ENCODE results near the gene IQCH.
"Not testable (repeated sequence)": the region's sequence is repeated elsewhere in the genome, so short reads cannot be mapped to it uniquely, and the experiment has no call there.

IQCH gene

GRCh38 chr15:67267440-67267839 is 12.9 kb downstream of the IQCH start:
- H3K79me2 ChIP-seq (ENCODE audit: control insufficient read depth, insufficient read depth, low read length, unreplicated experiment): no peaks in the 10 kb centered on the region
- no peak overlapping the region for H3K4me3 ChIP-seq (ENCODE audit: low read depth, low read length)
- H3K27me3 ChIP-seq (ENCODE audit: insufficient read depth, low read length): no peaks in the 10 kb centered on the region
- H3K36me3 ChIP-seq (ENCODE audit: insufficient read depth, low read length): no peaks in the 10 kb centered on the region
- no peak overlapping the region for H3K27ac ChIP-seq (ENCODE audit: low read depth, low read length)
- H2AFZ ChIP-seq (ENCODE audit: low read length, unreplicated experiment): no peak overlapping the region
- no peaks in the 10 kb centered on the region for H3K4me1 ChIP-seq (ENCODE audit: control insufficient read depth, insufficient read depth, low read length, unreplicated experiment)

DNA sequence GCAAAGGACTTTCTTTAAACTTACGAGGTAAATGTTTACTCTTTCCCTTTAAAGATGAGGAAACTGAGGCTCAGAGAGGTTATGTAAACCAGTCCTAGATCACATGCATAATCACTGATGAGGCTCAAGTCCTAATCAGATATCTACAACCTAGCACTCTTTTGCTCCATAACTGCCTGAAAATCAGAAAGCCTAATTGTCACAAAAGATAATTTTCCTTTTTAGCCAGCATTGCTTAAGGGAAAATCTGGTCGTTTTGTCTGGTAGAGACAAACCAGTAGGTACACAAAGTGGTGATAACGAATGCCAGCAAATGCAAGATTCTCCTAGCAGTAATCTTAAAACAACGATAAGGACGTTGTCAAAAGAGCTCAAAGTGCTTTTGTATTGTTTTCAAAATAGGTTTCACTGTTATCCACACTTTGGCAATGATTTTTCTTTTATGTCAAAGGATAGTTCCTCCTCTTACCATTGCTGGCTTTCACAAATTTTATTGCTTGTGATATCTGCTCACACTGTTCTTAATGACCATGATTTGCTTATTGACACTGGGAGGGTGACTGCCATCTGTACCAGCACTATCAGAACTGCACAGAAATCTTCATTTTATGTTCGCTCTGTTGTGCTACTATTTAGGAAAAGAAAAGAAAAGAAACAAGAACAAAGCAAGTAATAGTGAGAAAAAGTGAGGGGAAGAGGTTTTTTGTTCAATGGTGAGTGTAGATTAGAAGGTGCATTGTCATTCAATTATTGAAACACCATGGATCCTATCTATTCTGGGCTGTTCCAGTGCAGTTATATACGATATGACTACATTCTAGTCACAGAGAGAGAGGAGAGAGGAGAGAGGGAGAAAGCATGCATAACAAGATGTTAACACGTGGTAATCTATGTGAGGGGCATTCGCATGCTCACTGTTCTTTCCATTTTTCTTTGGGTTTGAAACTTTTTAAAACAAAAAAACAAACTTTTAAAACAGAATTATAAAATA is 13.7 kb downstream of the IQCH start:
- Histone ChIP-seq H3K36me3 (ENCODE audit: insufficient read depth, low read length) (no peaks in the 10 kb centered on the region), H3K27ac (ENCODE audit: low read depth, low read length) (no peak overlapping the region), H3K4me3 (ENCODE audit: low read depth, low read length) (no peak overlapping the region), H3K79me2 (ENCODE audit: control insufficient read depth, insufficient read depth, low read length, unreplicated experiment) (no peaks in the 10 kb centered on the region), H3K4me1 (ENCODE audit: control insufficient read depth, insufficient read depth, low read length, unreplicated experiment) (no peaks in the 10 kb centered on the region), H3K27me3 (ENCODE audit: insufficient read depth, low read length) (no peaks in the 10 kb centered on the region), H2AFZ (ENCODE audit: low read length, unreplicated experiment) (no peak overlapping the region)

- no peak overlapping the region for H3K27ac ChIP-seq (ENCODE audit: low read depth, low read length)
- no peak overlapping the region for H2AFZ ChIP-seq (ENCODE audit: low read length, unreplicated experiment)
- H3K27me3 ChIP-seq (ENCODE audit: insufficient read depth, low read length): no peaks in the 10 kb centered on the region
- H3K79me2 ChIP-seq (ENCODE audit: control insufficient read depth, insufficient read depth, low read length, unreplicated experiment): no peaks in the 10 kb centered on the region
- no peak overlapping the region for H3K4me3 ChIP-seq (ENCODE audit: low read depth, low read length)
- 0 out of 2 replicates have a peak, but pooled peaks cover 4% of the 10 kb centered on the region for H3K36me3 ChIP-seq (ENCODE audit: insufficient read depth, low read length)
- no peaks in the 10 kb centered on the region for H3K4me1 ChIP-seq (ENCODE audit: control insufficient read depth, insufficient read depth, low read length, unreplicated experiment)
These were observed 19.6 kb downstream of the IQCH start for GRCh38 chr15:67274236-67274635.

DNA sequence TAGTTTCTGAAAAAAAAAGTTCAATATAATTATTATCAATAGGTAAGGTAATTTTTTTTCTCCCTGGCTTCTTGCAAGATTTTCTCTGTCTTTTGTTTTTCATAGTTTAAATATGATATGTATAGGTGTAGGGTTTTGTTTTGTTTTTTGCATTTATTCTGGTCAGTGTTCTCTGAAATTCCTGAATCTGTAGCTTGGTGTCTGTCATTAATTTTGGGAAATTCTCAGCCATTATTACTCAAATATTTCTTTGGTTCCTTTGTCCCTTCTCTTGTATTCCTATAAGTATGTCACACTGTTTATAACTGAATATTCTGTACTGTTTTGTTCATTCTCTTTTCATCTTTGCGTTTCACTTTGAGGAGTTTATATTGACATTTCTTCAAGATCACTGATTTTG is 22.1 kb downstream of the IQCH start:
- Histone ChIP-seq H3K36me3 (ENCODE audit: insufficient read depth, low read length) (0 out of 2 replicates have a peak, but pooled peaks cover 4% of the 10 kb centered on the region), H3K4me1 (ENCODE audit: control insufficient read depth, insufficient read depth, low read length, unreplicated experiment) (no peaks in the 10 kb centered on the region), H3K4me3 (ENCODE audit: low read depth, low read length) (no peak overlapping the region), H3K79me2 (ENCODE audit: control insufficient read depth, insufficient read depth, low read length, unreplicated experiment) (no peaks in the 10 kb centered on the region), H2AFZ (ENCODE audit: low read length, unreplicated experiment) (no peak overlapping the region), H3K27me3 (ENCODE audit: insufficient read depth, low read length) (no peaks in the 10 kb centered on the region), H3K27ac (ENCODE audit: low read depth, low read length) (no peak overlapping the region)

DNA sequence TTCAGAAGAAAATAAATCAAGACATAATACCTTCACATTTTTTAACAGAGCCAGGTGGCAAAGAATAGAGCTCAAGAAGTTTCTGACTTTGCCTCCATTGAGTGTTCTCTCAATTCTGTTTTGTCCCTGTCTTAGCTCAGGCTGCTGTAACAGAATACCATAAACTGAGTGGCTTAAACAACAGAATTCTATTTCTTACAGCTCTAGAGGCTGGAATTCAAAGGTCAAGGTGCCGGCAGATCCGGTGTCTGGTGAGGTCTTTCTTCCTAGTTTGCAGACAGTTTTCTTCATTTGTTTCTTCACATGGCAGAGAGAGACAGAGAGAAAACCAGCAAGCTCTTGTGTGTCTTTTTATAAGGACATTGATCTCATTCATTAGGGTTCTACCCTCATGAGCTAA is 25.6 kb downstream of the IQCH start:
- no peaks in the 10 kb centered on the region for H3K36me3 ChIP-seq (ENCODE audit: insufficient read depth, low read length)
- no peak overlapping the region for H3K27ac ChIP-seq (ENCODE audit: low read depth, low read length)
- H3K4me1 ChIP-seq (ENCODE audit: control insufficient read depth, insufficient read depth, low read length, unreplicated experiment): no peaks in the 10 kb centered on the region
- H3K4me3 ChIP-seq (ENCODE audit: low read depth, low read length): no peak overlapping the region
- H2AFZ ChIP-seq (ENCODE audit: low read length, unreplicated experiment): no peak overlapping the region
- H3K79me2 ChIP-seq (ENCODE audit: control insufficient read depth, insufficient read depth, low read length, unreplicated experiment): no peaks in the 10 kb centered on the region
- H3K27me3 ChIP-seq (ENCODE audit: insufficient read depth, low read length): no peaks in the 10 kb centered on the region

- Histone ChIP-seq H3K27ac (ENCODE audit: low read depth, low read length) (no peak overlapping the region), H3K4me3 (ENCODE audit: low read depth, low read length) (no peak overlapping the region), H3K36me3 (ENCODE audit: insufficient read depth, low read length) (no peaks in the 10 kb centered on the region), H2AFZ (ENCODE audit: low read length, unreplicated experiment) (no peak overlapping the region), H3K27me3 (ENCODE audit: insufficient read depth, low read length) (no peaks in the 10 kb centered on the region), H3K4me1 (ENCODE audit: control insufficient read depth, insufficient read depth, low read length, unreplicated experiment) (no peaks in the 10 kb centered on the region), H3K79me2 (ENCODE audit: control insufficient read depth, insufficient read depth, low read length, unreplicated experiment) (no peaks in the 10 kb centered on the region)
These were observed 27.1 kb downstream of the IQCH start for GRCh38 chr15:67281714-67282113.

DNA sequence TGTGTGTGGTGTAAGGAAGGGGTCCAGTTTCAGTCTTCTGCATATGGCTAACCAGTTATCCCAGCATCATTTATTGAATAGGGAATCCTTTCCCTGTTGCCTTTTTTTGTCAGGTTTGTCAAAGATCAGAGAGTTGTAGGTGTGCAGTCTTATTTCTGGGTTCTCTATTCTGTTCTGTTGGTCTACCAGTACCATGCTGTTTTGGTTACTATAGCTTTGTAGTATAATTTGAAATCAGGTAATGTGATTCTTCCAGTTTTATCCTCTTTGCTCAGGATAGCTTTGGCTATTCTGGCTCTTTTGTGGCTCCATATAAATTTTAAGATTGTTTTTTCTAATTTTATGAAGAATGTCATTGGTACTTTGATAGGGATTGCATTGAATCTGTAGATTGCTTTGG is 31.0 kb downstream of the IQCH start:
- H3K27me3 ChIP-seq (ENCODE audit: insufficient read depth, low read length); H2AFZ ChIP-seq (ENCODE audit: low read length, unreplicated experiment); H3K79me2 ChIP-seq (ENCODE audit: control insufficient read depth, insufficient read depth, low read length, unreplicated experiment); H3K4me1 ChIP-seq (ENCODE audit: control insufficient read depth, insufficient read depth, low read length, unreplicated experiment); H3K4me3 ChIP-seq (ENCODE audit: low read depth, low read length); H3K36me3 ChIP-seq (ENCODE audit: insufficient read depth, low read length); H3K27ac ChIP-seq (ENCODE audit: low read depth, low read length): not testable (repeated sequence)

GRCh38 chr15:67286400-67286799 is 31.8 kb downstream of the IQCH start:
- not testable (repeated sequence) for H3K79me2 ChIP-seq (ENCODE audit: control insufficient read depth, insufficient read depth, low read length, unreplicated experiment); H2AFZ ChIP-seq (ENCODE audit: low read length, unreplicated experiment); H3K4me3 ChIP-seq (ENCODE audit: low read depth, low read length); H3K36me3 ChIP-seq (ENCODE audit: insufficient read depth, low read length); H3K4me1 ChIP-seq (ENCODE audit: control insufficient read depth, insufficient read depth, low read length, unreplicated experiment); H3K27ac ChIP-seq (ENCODE audit: low read depth, low read length); H3K27me3 ChIP-seq (ENCODE audit: insufficient read depth, low read length)

DNA sequence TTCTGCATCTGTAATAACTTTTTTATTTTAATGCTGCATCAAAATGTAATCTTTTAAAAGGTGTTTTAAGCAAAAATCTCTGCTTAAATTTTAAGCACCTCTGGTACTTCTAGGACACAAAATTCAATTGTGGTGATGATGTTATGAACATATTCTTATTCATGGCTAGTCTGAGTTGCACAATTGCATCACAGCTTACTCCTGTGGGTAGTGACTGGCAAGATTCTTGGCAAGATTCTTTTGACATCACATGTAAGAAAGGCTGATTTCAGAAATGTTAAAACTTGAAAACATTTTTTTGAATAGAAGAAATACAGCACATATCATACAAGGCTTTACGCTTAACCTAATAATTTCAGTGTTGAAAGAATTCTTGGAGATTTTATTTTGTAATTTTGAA is 35.7 kb downstream of the IQCH start:
- Histone ChIP-seq H3K4me1 (ENCODE audit: control insufficient read depth, insufficient read depth, low read length, unreplicated experiment) (no peaks in the 10 kb centered on the region), H3K4me3 (ENCODE audit: low read depth, low read length) (no peak overlapping the region), H3K36me3 (ENCODE audit: insufficient read depth, low read length) (no peaks in the 10 kb centered on the region), H3K79me2 (ENCODE audit: control insufficient read depth, insufficient read depth, low read length, unreplicated experiment) (no peaks in the 10 kb centered on the region), H3K27me3 (ENCODE audit: insufficient read depth, low read length) (no peaks in the 10 kb centered on the region), H2AFZ (ENCODE audit: low read length, unreplicated experiment) (no peak overlapping the region), H3K27ac (ENCODE audit: low read depth, low read length) (no peak overlapping the region)

GRCh38 chr15:67296188-67296587 is 41.6 kb downstream of the IQCH start:
- Histone ChIP-seq H3K27me3 (ENCODE audit: insufficient read depth, low read length) (no peaks in the 10 kb centered on the region), H3K36me3 (ENCODE audit: insufficient read depth, low read length) (no peaks in the 10 kb centered on the region), H3K27ac (ENCODE audit: low read depth, low read length) (no peak overlapping the region), H3K4me3 (ENCODE audit: low read depth, low read length) (no peak overlapping the region), H3K4me1 (ENCODE audit: control insufficient read depth, insufficient read depth, low read length, unreplicated experiment) (peaks cover 8% of the 10 kb centered on the region), H3K79me2 (ENCODE audit: control insufficient read depth, insufficient read depth, low read length, unreplicated experiment) (no peaks in the 10 kb centered on the region), H2AFZ (ENCODE audit: low read length, unreplicated experiment) (no peak overlapping the region)

DNA sequence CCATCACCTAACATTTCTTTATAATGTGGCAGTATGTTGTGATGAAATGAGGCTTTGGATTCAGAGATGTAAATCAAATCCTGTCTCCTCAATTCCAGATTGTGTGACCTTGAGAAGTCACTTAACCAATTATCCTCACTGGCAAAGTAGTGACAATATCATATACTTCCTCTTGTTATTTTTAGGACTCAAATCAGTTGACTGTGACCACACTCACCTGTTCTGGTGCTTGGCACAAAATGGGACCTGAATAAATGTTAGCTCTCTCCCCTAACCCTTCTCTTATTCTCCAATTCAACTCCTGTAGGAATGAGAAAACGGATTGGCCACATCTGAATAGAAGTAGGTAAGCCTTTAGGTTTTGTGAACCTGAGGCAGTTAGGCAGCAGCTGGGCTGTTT is 42.1 kb downstream of the IQCH start:
- no peak overlapping the region for H3K4me3 ChIP-seq (ENCODE audit: low read depth, low read length)
- peaks cover 8% of the 10 kb centered on the region for H3K4me1 ChIP-seq (ENCODE audit: control insufficient read depth, insufficient read depth, low read length, unreplicated experiment)

More for the DNA sequence above, 42.1 kb downstream of the IQCH start:
- Histone ChIP-seq H2AFZ (ENCODE audit: low read length, unreplicated experiment) (no peak overlapping the region), H3K27me3 (ENCODE audit: insufficient read depth, low read length) (no peaks in the 10 kb centered on the region), H3K27ac (ENCODE audit: low read depth, low read length) (no peak overlapping the region), H3K36me3 (ENCODE audit: insufficient read depth, low read length) (no peaks in the 10 kb centered on the region), H3K79me2 (ENCODE audit: control insufficient read depth, insufficient read depth, low read length, unreplicated experiment) (no peaks in the 10 kb centered on the region)
